Lung (tissue), 12 donors: ENCODE results near the gene TUB. TPM values are rescaled to one million over a fixed set of nuclear protein-coding genes. Genes with fewer than 3 reads are reported as not detected.
A peak's percentile ranks its signal among the peaks of the same experiment; 100 is the strongest.

Source experiments
- ATAC-seq: fragments of 200-7000 bp; cut with Tn5 transposase; one replicate; pipeline ENCODE4 v1.9.1; 2020; ENCODE audit warnings: moderate number of reproducible peaks; ENCODE audit not compliant: insufficient read depth, low FRiP score
- DNase-seq, 3 donors: peaks; one replicate each; pipeline ENCODE4 v3.0.0-alpha.2; 2013 to 2017
- H3K27ac ChIP-seq, 2 donors: one replicate each; pipeline ENCODE4 v1.5.1; 2013; ENCODE audit warnings: mild to moderate bottlenecking in 2 of 2, moderate library complexity in 2 of 2, control low read depth in 1 of 2, inconsistent platforms in 1 of 2, low read depth in 1 of 2, low read length in 1 of 2
- H3K27me3 ChIP-seq, 3 donors: one replicate each; pipeline ENCODE4 v1.5.1; 2013; ENCODE audit warnings: low read length in 2 of 3; ENCODE audit not compliant: control insufficient read depth in 3 of 3, insufficient read depth in 3 of 3
- H3K36me3 ChIP-seq, 4 donors: one replicate each; pipeline ENCODE4 v1.5.1; 2013; ENCODE audit warnings: low read length in 4 of 4, mild to moderate bottlenecking in 1 of 4, moderate library complexity in 1 of 4; ENCODE audit not compliant: control insufficient read depth in 4 of 4, insufficient read depth in 4 of 4
- H3K4me1 ChIP-seq, 5 donors: one replicate each; pipeline ENCODE4 v1.5.1; 2013; ENCODE audit warnings: low read length in 5 of 5, mild to moderate bottlenecking in 2 of 5, moderate library complexity in 1 of 5; ENCODE audit not compliant: control insufficient read depth in 5 of 5, insufficient read depth in 5 of 5
- H3K4me3 ChIP-seq: one replicate; pipeline ENCODE4 v1.5.1; 2013; ENCODE audit warnings: mild to moderate bottlenecking, control low read depth, moderate library complexity
- H3K9ac ChIP-seq, 2 donors: one replicate each; pipeline ENCODE4 v1.5.1; 2013; ENCODE audit warnings: low read length in 2 of 2, control low read depth in 1 of 2; ENCODE audit not compliant: insufficient read depth in 1 of 2
- H3K9me3 ChIP-seq, 4 donors: one replicate each; pipeline ENCODE4 v1.5.1; 2013; ENCODE audit warnings: low read length in 3 of 4, mild to moderate bottlenecking in 1 of 4, moderate library complexity in 1 of 4; ENCODE audit not compliant: control insufficient read depth in 4 of 4, insufficient read depth in 3 of 4
- CTCF ChIP-seq: IDR thresholded peaks from 2 replicates; pipeline ENCODE4 v1.5.1; 2012; ENCODE audit warnings: mild to moderate bottlenecking; ENCODE audit errors: control extremely low read depth, extremely low read depth
- WGBS, 2 donors: extraction: QIAGEN DNeasy Blood & Tissue Kit; methylation state at CpG; one replicate each; pipeline ENCODE4 v1.1.7; 2013; 5-methylcytosine and 5-hydroxymethylcytosine counted together
- polyA plus RNA-seq, 2 donors: library from polyadenylated mRNA; stranded (reverse); fragments of 200-250 nt; gene quantifications; one replicate each; pipeline ENCODE4 v1.2.1, GENCODE V29; 2013
- total RNA-seq, 2 donors: library from RNA; depleted of rRNA in 1 of 2; stranded (reverse); fragments of >200 nt in 1 of 2; gene quantifications; one replicate each; pipeline ENCODE4 v1.2.1, GENCODE V29; 2014 to 2021
- donor health status: control.
- donor health status: control.
- donor health status: Bipolar disorder and iron deficiency.
- donor health status: healthy.
- donor health status: DM: yes; HTN: yes; CAD: no.

The TUB gene
- total and polyA plus RNA-seq, 4 donors = 0.96 to 23.5 (median 5.1) TPM

GRCh38 chr11:8065031-8065430 is 16.0 kb upstream of the TUB start:
- DNase-seq (no peak), ATAC-seq (no peak)
- no peaks in the 10 kb centered on the region for H3K36me3 ChIP-seq
- H3K27ac ChIP-seq = no peak overlapping the region
- no peak overlapping the region for H3K9ac ChIP-seq
- no peaks in the 10 kb centered on the region for H3K27me3 ChIP-seq
- no peaks in the 10 kb centered on the region for H3K9me3 ChIP-seq
- H3K4me1 ChIP-seq = peaks cover 7 to 38% (median 18%) of the 10 kb centered on the region in 5 donors
- no peak overlapping the region for H3K4me3 ChIP-seq
- WGBS, 2 donors = 95% methylated on average over 2 of the region's 2 CpGs
- TF ChIP-seq CTCF = no peak

GRCh38 chr11:8066036-8066910 is 14.7 kb upstream of the TUB start:
- ATAC-seq (no peak), DNase-seq (no peak)
- H3K9me3 ChIP-seq = no peaks in the 10 kb centered on the region
- no peak overlapping the region for H3K27ac ChIP-seq
- peaks cover 0 to 3% (median 0%) of the 10 kb centered on the region in 3 donors for H3K27me3 ChIP-seq
- no peaks in the 10 kb centered on the region for H3K36me3 ChIP-seq
- peaks cover 7 to 45% (median 18%) of the 10 kb centered on the region in 5 donors for H3K4me1 ChIP-seq
- 80 to 83% methylated on average over 17 of the region's 17 CpGs for WGBS, 2 donors
- no peak overlapping the region for H3K4me3 ChIP-seq
- no peak for TF ChIP-seq CTCF
- H3K9ac ChIP-seq = no peak overlapping the region

GRCh38 chr11:8066911-8067455 is 14.0 kb upstream of the TUB start:
- DNase-seq (no peak), ATAC-seq (no peak)
- no peaks in the 10 kb centered on the region for H3K9me3 ChIP-seq
- H3K9ac ChIP-seq = no peak overlapping the region
- peak overlapping the region in 1 of 2 donors; percentile 5 for H3K27ac ChIP-seq
- no peaks in the 10 kb centered on the region for H3K36me3 ChIP-seq
- peaks cover 0 to 3% (median 0%) of the 10 kb centered on the region in 3 donors for H3K27me3 ChIP-seq
- WGBS, 2 donors = 63 to 70% methylated on average over 10 of the region's 10 CpGs
- H3K4me3 ChIP-seq = no peak overlapping the region
- TF ChIP-seq CTCF = no peak
- peaks cover 7 to 45% (median 18%) of the 10 kb centered on the region in 5 donors for H3K4me1 ChIP-seq
